CD4-positive, CD25-positive, alpha-beta regulatory T cell (primary cell): ENCODE data around the gene GRIP2. TPM values are rescaled to one million over a fixed set of nuclear protein-coding genes. Genes with fewer than 3 reads are reported as not detected.

Experiments used
- ATAC-seq, 2 donors: fragments of 150-1000 bp; cut with Tn5 transposase; one replicate each; pipeline ENCODE4 v1.10.0; 2021; ENCODE audit warnings: low read depth in 2 of 2, moderate number of reproducible peaks in 2 of 2, moderate library complexity in 1 of 2
- DNase-seq, 3 donors: peaks; one replicate each; pipeline versions ENCODE4 v3.0.0 to v3.0.0-alpha.2; 2012 to 2022; ENCODE audit warnings: mixed read lengths in 1 of 3
- H3K27ac ChIP-seq: one replicate; pipeline ENCODE4 v1.7.0; 2013; ENCODE audit warnings: mild to moderate bottlenecking, low read length; ENCODE audit not compliant: insufficient read depth, poor library complexity, severe bottlenecking
- H3K27me3 ChIP-seq: one replicate; pipeline ENCODE4 v1.7.0; 2013; ENCODE audit warnings: low read length; ENCODE audit not compliant: control insufficient read depth, insufficient read depth
- H3K36me3 ChIP-seq: one replicate; pipeline ENCODE4 v1.7.0; 2013; ENCODE audit warnings: mild to moderate bottlenecking, low read length, moderate library complexity; ENCODE audit not compliant: control insufficient read depth, insufficient read depth
- H3K4me1 ChIP-seq: 2 replicates; pipeline ENCODE4 v1.7.0; 2013; ENCODE audit warnings: mild to moderate bottlenecking, low read length; ENCODE audit not compliant: insufficient read depth, control insufficient read depth, poor library complexity, severe bottlenecking
- H3K4me3 ChIP-seq: one replicate; pipeline ENCODE4 v1.7.0; 2013; ENCODE audit warnings: low read depth, mild to moderate bottlenecking, low read length, moderate library complexity
- H3K9me3 ChIP-seq, 2 experiments: 1 replicate in 1 of 2; 2 replicates in 1 of 2; pipeline ENCODE4 v1.7.0; 2013; ENCODE audit warnings: low read length in 2 of 2, mild to moderate bottlenecking in 1 of 2, moderate library complexity in 1 of 2; ENCODE audit not compliant: control insufficient read depth in 2 of 2
- H3K27ac Mint-ChIP-seq, 3 donors: one replicate each; pipeline ENCODE4 v1.8.0; 2020 to 2022; ENCODE audit warnings: mild to moderate bottlenecking in 3 of 3, mixed read lengths in 3 of 3, moderate library complexity in 2 of 3
- H3K27me3 Mint-ChIP-seq: one replicate; pipeline ENCODE4 v1.8.0; 2022; ENCODE audit warnings: mild to moderate bottlenecking, mixed read lengths
- H3K36me3 Mint-ChIP-seq: one replicate; pipeline ENCODE4 v1.8.0; 2020; ENCODE audit warnings: mixed read lengths
- H3K4me1 Mint-ChIP-seq, 4 donors: one replicate each; pipeline ENCODE4 v1.8.0; 2020 to 2022; ENCODE audit warnings: mixed read lengths in 4 of 4, mild to moderate bottlenecking in 1 of 4
- H3K4me3 Mint-ChIP-seq, 4 donors: one replicate each; pipeline ENCODE4 v1.8.0; 2020 to 2022; ENCODE audit warnings: mild to moderate bottlenecking in 4 of 4, mixed read lengths in 4 of 4, moderate library complexity in 3 of 4
- H3K9me3 Mint-ChIP-seq, 7 donors: one replicate each; pipeline ENCODE4 v1.8.0; 2020 to 2022; ENCODE audit warnings: mixed read lengths in 7 of 7, mild to moderate bottlenecking in 3 of 7, moderate library complexity in 2 of 7
- polyA plus RNA-seq, 4 donors: library from polyadenylated mRNA; unstranded; fragments of 300-500 nt; fragmentation: Illumina TruSeq; gene quantifications; one replicate each; pipeline ENCODE4 v1.2.3, GENCODE V29; 2021
- total RNA-seq: library from RNA; stranded (reverse); gene quantifications from one replicate; pipeline ENCODE4 v1.2.3, GENCODE V29; 2022

Gene GRIP2
- total and polyA plus RNA-seq, 5 donors from 2014 or later: 0.18 TPM; not detected in 4

DNA sequence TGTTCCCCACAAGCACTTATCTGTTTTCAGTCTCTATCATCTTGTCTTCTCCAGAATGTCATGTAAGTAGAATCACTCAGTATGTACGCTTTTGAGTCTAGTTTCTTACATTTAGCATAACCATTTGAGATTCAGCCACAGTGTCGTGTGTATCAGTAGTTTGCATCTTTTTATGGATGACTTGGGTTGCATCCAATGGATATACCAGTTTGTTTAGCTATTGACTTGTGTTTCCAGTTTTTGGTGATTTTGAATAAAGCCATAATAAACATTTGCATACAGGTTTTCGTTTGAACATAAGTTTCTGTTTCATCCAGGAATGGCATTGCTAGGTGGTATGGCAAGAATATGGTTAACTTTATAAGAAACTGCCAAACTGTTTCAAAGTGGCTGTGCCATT lies 12.1 kb downstream of the GRIP2 start:
- Mint-ChIP-seq H3K9me3 (peaks cover 0 to 3% (median 0%) of the 10 kb centered on the region in 7 donors), H3K4me3 (no peak overlapping the region), H3K36me3 (no peaks in the 10 kb centered on the region), H3K4me1 (peaks cover 0 to 6% (median 0%) of the 10 kb centered on the region in 4 donors), H3K27me3 (peaks cover 13% of the 10 kb centered on the region), H3K27ac (no peak overlapping the region)
- DNase-seq: no peak
- ATAC-seq: no peak
- no peaks in the 10 kb centered on the region for H3K4me1 ChIP-seq
- H3K36me3 ChIP-seq: no peaks in the 10 kb centered on the region
- no peaks in the 10 kb centered on the region for H3K9me3 ChIP-seq
- H3K27ac ChIP-seq: no peak overlapping the region
- no peak overlapping the region for H3K4me3 ChIP-seq
- H3K27me3 ChIP-seq: peaks cover 6% of the 10 kb centered on the region

- H3K27me3 ChIP-seq: peaks cover 6% of the 10 kb centered on the region
- no peak overlapping the region for H3K27ac ChIP-seq
- no peaks in the 10 kb centered on the region for H3K36me3 ChIP-seq
- ATAC-seq (no peak), DNase-seq (no peak)
- Mint-ChIP-seq H3K4me3 (no peak overlapping the region), H3K36me3 (no peaks in the 10 kb centered on the region), H3K9me3 (peaks cover 0 to 3% (median 0%) of the 10 kb centered on the region in 7 donors), H3K4me1 (peaks cover 0 to 6% (median 0%) of the 10 kb centered on the region in 4 donors), H3K27ac (no peak overlapping the region), H3K27me3 (peaks cover 11% of the 10 kb centered on the region)
- H3K4me1 ChIP-seq: no peaks in the 10 kb centered on the region
- no peak overlapping the region for H3K4me3 ChIP-seq
- H3K9me3 ChIP-seq: no peaks in the 10 kb centered on the region
These were observed 14.2 kb downstream of the GRIP2 start for GRCh38 chr3:14525685-14526631.

GRCh38 chr3:14524920-14525660 lies 15.1 kb downstream of the GRIP2 start:
- ATAC-seq: no peak
- Histone ChIP-seq H3K36me3 (no peaks in the 10 kb centered on the region), H3K27ac (no peak overlapping the region), H3K4me1 (no peaks in the 10 kb centered on the region), H3K27me3 (peaks cover 5% of the 10 kb centered on the region), H3K4me3 (no peak overlapping the region), H3K9me3 (no peaks in the 10 kb centered on the region)
- Mint-ChIP-seq H3K27ac (no peak overlapping the region), H3K9me3 (peaks cover 0 to 1% (median 0%) of the 10 kb centered on the region in 7 donors), H3K4me3 (no peak overlapping the region), H3K36me3 (no peaks in the 10 kb centered on the region), H3K4me1 (peaks cover 0 to 6% (median 0%) of the 10 kb centered on the region in 4 donors), H3K27me3 (peaks cover 11% of the 10 kb centered on the region)
- no peak for DNase-seq

DNA sequence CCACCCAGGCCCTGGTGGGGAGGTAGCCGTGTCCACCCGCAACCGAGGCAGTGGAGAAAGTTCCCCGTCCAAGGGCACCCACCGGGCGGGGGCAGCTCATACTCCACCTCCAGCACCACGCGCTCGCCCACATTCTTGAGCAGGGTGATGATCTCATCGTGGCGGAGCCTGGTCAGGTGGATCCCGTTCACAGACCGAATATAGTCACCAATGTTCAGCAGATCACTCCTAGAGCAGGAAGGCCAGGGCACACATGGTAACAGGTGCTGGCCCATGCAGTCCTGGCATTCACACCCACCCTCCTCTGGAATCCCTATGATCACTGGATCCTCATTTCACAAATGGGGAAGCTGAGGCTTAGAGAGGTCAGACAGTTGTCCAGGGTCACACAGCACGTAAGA lies 15.8 kb downstream of the GRIP2 start:
- DNase-seq (no peak), ATAC-seq (no peak)
- no peak overlapping the region for H3K27ac ChIP-seq
- Mint-ChIP-seq H3K27ac (no peak overlapping the region), H3K9me3 (peaks cover 0 to 1% (median 0%) of the 10 kb centered on the region in 7 donors), H3K4me1 (peaks cover 0 to 6% (median 0%) of the 10 kb centered on the region in 4 donors), H3K4me3 (no peak overlapping the region), H3K27me3 (peaks cover 11% of the 10 kb centered on the region), H3K36me3 (no peaks in the 10 kb centered on the region)
- H3K9me3 ChIP-seq: no peaks in the 10 kb centered on the region
- H3K4me3 ChIP-seq: no peak overlapping the region
- no peaks in the 10 kb centered on the region for H3K36me3 ChIP-seq
- H3K27me3 ChIP-seq: peaks cover 2% of the 10 kb centered on the region
- H3K4me1 ChIP-seq: no peaks in the 10 kb centered on the region

DNA sequence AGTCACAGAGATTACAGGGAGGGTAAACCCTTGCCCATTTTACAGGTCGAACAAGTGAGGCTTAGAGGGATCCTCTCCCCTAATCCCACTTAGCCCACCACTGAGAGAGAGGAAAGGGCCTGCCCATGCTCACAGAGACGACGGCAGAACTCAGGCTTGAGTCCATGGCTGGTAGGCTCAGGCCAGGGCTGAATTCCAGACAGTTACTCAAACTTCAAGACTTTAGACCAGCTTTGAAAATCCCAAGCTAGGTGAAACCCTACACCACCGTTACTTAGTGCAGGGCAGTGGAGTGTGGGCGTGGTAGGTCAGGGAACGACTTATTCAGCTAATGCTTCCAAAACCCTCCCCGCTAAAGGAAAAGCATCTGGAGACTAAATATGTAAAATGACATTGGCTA lies 16.4 kb downstream of the GRIP2 start:
- Mint-ChIP-seq H3K27ac (no peak overlapping the region), H3K27me3 (peaks cover 11% of the 10 kb centered on the region), H3K4me1 (peaks cover 0 to 6% (median 0%) of the 10 kb centered on the region in 4 donors), H3K4me3 (no peak overlapping the region), H3K36me3 (no peaks in the 10 kb centered on the region), H3K9me3 (peaks cover 0 to 1% (median 0%) of the 10 kb centered on the region in 7 donors)
- peaks cover 2% of the 10 kb centered on the region for H3K27me3 ChIP-seq
- no peaks in the 10 kb centered on the region for H3K36me3 ChIP-seq
- no peak overlapping the region for H3K27ac ChIP-seq
- DNase-seq: no peak
- no peaks in the 10 kb centered on the region for H3K9me3 ChIP-seq
- no peak overlapping the region for H3K4me3 ChIP-seq
- H3K4me1 ChIP-seq: no peaks in the 10 kb centered on the region
- no peak for ATAC-seq

DNA sequence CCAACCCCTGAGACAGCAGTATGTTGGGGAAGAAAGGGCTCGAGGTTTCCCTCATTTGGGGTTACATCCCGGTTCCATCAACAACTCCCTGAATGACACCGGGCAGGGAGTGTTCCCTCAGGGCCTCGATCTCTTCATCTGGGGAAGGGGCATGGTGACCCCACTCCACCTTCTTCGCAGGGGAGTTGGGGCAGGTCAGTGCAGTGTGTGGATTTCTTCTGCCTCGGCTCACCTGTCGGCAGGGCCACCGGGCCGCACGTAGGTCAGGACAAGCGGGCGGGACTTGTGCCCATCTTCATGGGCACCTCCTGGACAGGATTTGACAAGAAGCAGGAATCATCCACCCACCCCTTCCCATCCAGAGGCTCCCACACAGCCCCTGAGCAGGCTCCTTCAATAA lies 17.4 kb downstream of the GRIP2 start:
- Mint-ChIP-seq H3K36me3 (no peaks in the 10 kb centered on the region), H3K9me3 (peaks cover 0 to 1% (median 0%) of the 10 kb centered on the region in 7 donors), H3K27me3 (peaks cover 6% of the 10 kb centered on the region), H3K27ac (no peak overlapping the region), H3K4me1 (peaks cover 0 to 6% (median 0%) of the 10 kb centered on the region in 4 donors), H3K4me3 (no peak overlapping the region)
- ATAC-seq (no peak), DNase-seq (no peak)
- no peaks in the 10 kb centered on the region for H3K9me3 ChIP-seq
- no peak overlapping the region for H3K27ac ChIP-seq
- H3K36me3 ChIP-seq: no peaks in the 10 kb centered on the region
- H3K4me3 ChIP-seq: no peak overlapping the region
- H3K4me1 ChIP-seq: no peaks in the 10 kb centered on the region
- H3K27me3 ChIP-seq: no peaks in the 10 kb centered on the region

DNA sequence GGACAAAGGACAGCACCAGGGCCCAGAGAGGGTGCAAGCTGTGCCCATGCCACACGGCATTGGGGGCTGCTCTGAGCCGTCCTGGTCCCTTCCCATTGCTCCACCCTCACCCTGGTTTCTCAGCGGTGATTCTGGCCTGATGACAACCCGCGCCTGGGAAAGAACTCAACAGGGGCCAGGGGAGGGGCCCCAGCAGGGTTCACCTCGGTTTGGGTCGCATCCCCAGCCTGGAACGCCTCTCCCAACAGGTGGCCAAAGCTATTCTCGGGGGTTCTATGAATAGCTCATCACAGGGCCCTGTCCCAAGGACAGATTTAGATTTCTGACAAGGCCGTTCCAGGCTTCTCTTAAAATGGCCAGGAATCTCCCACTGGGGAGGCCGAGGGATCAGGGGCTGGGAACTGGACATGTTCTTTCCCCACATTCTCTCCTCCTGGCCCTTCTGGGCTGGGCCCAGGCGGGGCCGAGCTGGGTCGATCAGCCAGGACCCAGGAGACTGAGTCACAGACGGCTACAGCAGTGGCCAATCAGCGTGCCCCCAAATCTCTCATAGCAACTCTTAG lies 17.9 kb downstream of the GRIP2 start:
- no peak for DNase-seq
- no peak overlapping the region for H3K27ac Mint-ChIP-seq
- peaks cover 0 to 6% (median 0%) of the 10 kb centered on the region in 4 donors for H3K4me1 Mint-ChIP-seq
- H3K27me3 Mint-ChIP-seq: peaks cover 6% of the 10 kb centered on the region
- no peaks in the 10 kb centered on the region for H3K9me3 ChIP-seq
- H3K4me1 ChIP-seq: no peaks in the 10 kb centered on the region
- H3K4me3 Mint-ChIP-seq: no peak overlapping the region
- H3K36me3 Mint-ChIP-seq: no peaks in the 10 kb centered on the region
- no peak overlapping the region for H3K4me3 ChIP-seq
- ATAC-seq: no peak
- H3K27ac ChIP-seq: no peak overlapping the region
- H3K27me3 ChIP-seq: no peaks in the 10 kb centered on the region
- H3K36me3 ChIP-seq: no peaks in the 10 kb centered on the region
- peaks cover 0 to 1% (median 0%) of the 10 kb centered on the region in 7 donors for H3K9me3 Mint-ChIP-seq
